Middle frontal gyrus (tissue), 1 donor: Measurements from ENCODE around the gene NPNT.
"Not testable (repeated sequence)": the region's sequence is repeated elsewhere in the genome, so short reads cannot be mapped to it uniquely, and the experiment has no call there.

Experiments
- DNase-seq: peaks from one replicate; pipeline ENCODE4 v3.0.0-alpha.2; 2015; ENCODE audit warnings: low spot score; ENCODE audit errors: extremely low spot score

The NPNT gene

GRCh38 chr4:105894660-105895582 is at the start of gene NPNT:
Gene NPNT (plus strand): TSS chr4:105895471. CDS start chr4:105895653, 182 bp downstream.
- DNase-seq = no peak

- DNase-seq = no peak
These were observed 49.7 kb upstream of the NPNT start for GRCh38 chr4:105845559-105845958.

- not testable (repeated sequence) for DNase-seq
These were observed 46.9 kb upstream of the NPNT start for GRCh38 chr4:105848359-105848758.

- DNase-seq = no peak
These were observed 44.1 kb upstream of the NPNT start for GRCh38 chr4:105851196-105851595.

- DNase-seq = not testable (repeated sequence)
These were observed 43.0 kb upstream of the NPNT start for GRCh38 chr4:105852230-105852629.

- DNase-seq = no peak
These were observed 36.7 kb upstream of the NPNT start for GRCh38 chr4:105858466-105859040.

GRCh38 chr4:105859233-105859632 is 36.0 kb upstream of the NPNT start:
- DNase-seq = no peak

- DNase-seq = no peak
These were observed 24.3 kb upstream of the NPNT start for GRCh38 chr4:105870963-105871362.

- DNase-seq = no peak
These were observed 23.3 kb upstream of the NPNT start for GRCh38 chr4:105871997-105872396.

- DNase-seq = no peak
These were observed 20.0 kb upstream of the NPNT start for GRCh38 chr4:105875233-105875632.

GRCh38 chr4:105878668-105879067 is 16.6 kb upstream of the NPNT start:
- DNase-seq = no peak

GRCh38 chr4:105887508-105887907 is 7.8 kb upstream of the NPNT start:
- DNase-seq = no peak

GRCh38 chr4:105895583-105896460 is 551 bp downstream of the NPNT start:
- DNase-seq = no peak

GRCh38 chr4:105896461-105896942 is 1.2 kb downstream of the NPNT start:
- DNase-seq = no peak

GRCh38 chr4:105896984-105897775 is 1.9 kb downstream of the NPNT start:
- no peak for DNase-seq

- DNase-seq = no peak
These were observed 5.3 kb downstream of the NPNT start for GRCh38 chr4:105900541-105900940.

GRCh38 chr4:105902550-105903262 is 7.4 kb downstream of the NPNT start:
- DNase-seq = no peak

GRCh38 chr4:105909787-105910281 is 14.6 kb downstream of the NPNT start:
- no peak for DNase-seq

- DNase-seq = no peak
These were observed 16.2 kb downstream of the NPNT start for GRCh38 chr4:105911426-105911825.

- DNase-seq = no peak
These were observed 17.4 kb downstream of the NPNT start for GRCh38 chr4:105912633-105913032.
